HK-2 (cell line): Measurements from ENCODE around the gene OPN3.

Source experiments
- DNase-seq: peaks from one replicate; pipeline ENCODE4 v3.0.0-alpha.2; 2018; ENCODE audit not compliant: unreplicated experiment

Gene OPN3

DNA sequence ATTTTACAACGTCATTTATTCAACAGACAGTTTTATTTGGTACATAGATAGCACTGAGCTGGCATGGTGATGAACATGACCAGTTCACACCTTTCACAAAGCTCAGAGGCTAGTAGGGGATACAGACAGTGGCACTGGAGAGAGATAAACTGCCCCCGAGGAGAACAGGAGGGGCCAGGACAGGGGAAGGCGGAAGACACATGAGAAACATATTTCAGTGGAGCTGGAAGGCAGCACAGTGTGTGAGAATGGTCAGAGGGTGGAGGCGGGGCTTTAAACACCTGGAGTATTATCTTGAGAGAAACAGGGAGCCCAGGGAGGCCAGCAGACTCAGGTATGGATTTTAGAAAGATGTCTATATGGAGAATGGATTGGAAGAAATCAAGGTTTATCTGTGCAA, 49.5 kb downstream of the OPN3 start:
- no peak for DNase-seq

DNA sequence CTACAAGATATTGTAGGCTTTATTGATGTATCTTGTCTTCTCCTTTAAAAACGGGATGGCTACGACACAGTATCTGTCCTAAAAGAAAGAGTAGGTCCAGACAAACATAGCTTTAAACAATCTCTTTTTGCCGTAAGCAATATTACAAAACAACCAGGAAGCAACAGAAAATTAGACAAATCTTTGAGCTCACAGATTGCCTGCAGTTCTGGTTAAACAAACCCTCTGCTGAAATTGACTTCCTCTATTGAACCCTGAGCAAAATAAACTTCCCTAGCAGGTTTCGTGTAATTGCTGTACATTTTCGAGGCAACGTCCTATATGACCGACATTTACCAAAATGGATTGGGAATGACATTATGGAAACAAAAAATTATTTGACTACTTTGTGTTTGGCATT, 50.6 kb downstream of the OPN3 start:
- DNase-seq = no peak

DNA sequence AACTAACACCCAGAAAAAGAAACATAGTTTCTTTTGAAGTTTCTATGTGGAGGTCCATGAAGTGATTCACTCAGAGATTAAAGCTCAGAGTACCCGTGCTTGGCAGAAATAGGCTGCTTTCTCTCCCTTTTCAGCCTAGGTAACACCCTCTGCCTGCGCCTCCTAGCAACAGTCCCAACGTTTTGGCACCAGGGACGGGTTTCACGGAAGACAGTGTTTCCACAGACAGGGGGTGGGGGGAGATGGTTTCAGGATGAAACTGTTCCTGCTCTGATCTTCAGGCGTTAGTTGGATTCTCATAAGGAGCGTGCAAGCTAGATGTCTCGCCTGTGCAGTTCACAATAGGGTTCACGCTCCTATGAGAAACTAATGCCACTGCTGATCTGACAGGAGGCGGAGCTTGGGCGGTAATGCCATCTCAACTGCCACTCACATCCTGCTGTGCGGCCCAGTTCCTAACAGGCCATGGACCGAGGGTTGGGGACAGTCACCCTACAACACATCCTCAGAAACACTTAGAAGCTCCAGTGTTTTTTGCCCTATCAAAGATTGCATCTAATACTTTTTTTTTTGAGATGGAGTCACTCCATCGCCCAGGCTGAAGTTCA, 53.2 kb downstream of the OPN3 start:
- no peak for DNase-seq

DNA sequence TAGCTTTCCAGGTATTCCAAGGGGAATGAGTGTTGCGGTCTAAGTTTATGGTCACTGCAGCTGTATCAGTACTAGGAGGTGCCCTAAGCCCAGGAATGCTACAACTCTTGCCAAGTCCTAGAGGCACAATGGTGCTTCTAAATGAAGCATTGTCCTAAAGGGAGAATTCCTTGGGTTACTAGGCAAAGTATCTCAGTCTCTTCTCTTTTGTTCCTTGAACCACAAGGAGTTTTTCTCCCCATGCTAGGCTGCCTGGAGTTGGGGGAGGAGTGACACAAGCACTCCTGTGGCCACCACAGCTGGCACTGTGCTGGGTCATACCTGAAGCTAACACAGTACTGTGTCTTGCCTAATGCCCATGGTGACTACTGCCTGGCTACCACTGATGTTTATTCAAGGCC, 57.2 kb downstream of the OPN3 start:
- no peak for DNase-seq

DNA sequence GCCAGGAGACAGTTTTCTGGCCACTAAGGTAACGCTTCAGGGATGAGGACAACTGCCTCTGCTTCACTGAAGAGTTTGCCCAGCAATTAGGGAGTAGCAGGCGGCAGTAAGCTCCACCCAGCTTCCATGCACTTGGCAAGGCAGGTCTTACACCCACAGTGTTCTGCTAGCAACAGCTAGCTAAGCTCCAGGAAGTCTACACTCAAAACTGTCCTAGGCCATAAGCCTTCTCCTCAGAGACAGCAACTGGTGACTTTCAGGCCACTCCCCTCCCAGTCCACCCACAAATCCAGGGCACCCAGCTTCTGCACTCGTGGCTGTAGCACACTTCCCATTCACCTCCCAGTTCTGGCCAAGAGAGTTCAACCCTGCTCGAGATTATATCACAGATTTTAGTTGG, 60.7 kb downstream of the OPN3 start:
- DNase-seq = no peak

DNA sequence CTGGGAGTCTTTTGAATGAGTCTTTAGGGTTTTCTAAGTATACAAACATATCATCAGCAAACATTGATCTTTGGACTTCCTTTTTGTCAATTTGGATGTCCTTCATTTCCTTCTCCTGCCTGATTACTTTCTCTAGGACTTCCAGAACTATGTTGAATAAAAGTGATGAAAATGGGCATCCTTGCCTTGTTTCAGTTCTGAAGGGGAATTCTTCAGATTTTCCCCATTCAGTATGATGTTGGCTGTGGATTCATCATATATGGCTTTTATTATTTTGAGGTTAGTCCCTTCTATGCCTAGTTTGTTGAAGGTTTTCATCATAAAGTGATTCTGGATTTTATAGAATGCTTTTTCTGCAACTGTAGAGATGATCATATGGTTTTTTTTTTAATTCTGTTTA, 66.0 kb downstream of the OPN3 start:
- DNase-seq = no peak

DNA sequence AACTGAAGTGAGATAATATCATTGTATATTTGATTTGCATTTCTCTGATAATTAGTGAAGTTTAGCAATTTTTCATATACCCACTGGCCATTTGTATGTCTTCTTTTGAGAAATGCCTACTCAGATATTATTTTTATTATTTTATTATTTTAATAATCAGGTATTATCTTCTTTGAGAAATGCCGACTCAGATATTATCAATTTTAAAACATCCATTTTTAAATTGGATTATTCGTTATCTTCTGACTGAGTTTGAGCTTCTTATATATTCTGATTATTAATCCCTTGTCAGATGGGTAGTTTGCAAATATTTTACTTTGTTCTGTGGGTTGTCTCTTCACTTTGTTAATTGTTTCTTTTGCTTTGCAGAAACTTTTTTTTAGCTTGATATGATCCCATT, 70.3 kb downstream of the OPN3 start:
- no peak for DNase-seq

DNA sequence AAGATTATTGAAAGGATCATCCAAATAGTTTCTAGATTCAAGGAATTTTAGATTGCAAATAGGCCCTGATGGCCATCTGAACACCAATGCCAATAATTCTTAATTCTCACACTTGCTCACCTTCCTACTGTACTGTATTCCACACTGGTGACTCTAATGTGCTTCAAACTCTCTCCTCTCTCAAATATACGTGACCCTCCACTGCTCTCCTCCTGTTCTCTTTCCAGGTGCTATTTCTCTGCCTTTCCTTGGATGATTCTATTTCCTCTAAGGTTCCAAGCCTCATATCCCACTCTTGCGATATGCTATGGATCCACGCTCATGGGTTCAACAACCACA, 79.4 kb downstream of the OPN3 start:
- no peak for DNase-seq

DNA sequence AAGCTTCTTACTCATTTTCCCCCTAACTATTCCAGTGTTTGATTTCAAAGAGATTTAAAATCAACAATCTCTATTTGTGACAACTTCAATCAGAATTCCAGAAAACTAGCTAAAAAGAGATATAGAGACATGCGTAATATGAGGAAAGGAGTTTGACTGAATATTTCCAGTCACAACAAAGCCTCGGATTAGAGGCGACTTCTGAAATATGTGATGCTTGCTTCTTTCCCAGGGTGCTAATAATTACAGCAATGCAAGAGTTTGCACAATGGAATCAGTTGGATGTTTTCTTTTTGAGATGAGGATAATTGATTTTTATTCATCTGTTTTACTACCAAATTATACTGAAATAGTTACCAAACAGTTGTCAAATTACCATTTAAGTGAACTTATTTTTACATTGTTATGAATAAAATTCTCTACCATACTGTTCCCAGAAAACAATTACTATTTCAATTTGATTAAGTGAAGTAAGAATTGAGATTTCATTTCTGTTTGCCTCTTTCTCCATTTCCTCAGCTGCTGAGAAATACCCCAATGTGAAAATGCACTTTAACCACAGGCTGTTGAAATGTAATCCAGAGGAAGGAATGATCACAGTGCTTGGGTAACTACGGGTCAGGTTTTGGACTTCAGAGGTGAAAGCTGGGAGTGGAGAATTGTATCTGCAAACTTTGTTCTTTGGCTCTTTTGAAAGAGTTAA, 79.9 kb downstream of the OPN3 start:
- DNase-seq = no peak

DNA sequence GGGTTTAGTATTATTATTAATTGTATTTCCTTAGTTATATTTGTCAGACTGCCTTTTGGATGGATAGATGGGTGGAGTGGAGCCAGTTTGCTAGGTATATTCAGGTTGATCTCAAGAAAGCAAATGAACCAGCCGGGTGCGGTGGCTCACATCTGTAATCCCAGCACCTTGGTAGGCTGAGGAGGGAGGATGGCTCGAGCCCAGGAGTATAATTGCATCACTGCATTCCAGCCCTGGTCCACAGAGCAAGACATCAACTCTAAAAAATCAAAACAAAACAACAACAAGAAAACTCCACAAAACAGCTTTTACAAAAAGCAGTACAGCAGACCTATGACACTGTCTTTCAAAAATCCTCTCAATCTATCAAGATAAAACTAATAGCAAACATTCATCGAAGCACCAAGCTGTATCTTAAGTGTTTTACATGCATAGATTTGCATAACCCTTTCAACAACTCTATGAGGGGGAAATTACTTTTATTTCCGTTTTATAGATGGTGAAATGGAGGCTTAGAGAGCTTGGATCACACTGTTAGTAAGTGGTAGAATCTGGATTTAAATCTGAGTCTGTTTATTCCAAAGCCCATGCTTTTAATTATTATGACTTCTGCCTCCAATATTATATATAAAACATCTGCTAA, 82.5 kb downstream of the OPN3 start:
- no peak for DNase-seq

DNA sequence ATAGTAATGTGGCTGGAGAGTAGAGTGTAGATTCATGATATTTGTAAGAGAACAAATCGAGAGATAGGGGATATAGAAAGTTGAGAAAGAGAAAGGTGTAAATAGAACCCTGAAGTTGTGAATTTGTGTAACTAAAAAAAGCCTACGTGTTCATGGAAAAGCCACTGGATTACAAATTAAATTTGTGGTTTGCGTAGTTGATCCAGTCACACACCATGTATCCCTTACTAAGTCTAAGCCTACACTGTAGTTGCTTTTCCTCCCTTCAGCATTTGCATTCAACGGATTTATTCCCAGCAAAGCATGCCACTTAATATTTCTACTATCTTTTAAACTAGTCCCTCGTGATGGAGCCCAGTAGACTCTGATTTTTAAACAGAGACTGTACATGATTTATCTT, 83.1 kb downstream of the OPN3 start:
- DNase-seq = no peak

DNA sequence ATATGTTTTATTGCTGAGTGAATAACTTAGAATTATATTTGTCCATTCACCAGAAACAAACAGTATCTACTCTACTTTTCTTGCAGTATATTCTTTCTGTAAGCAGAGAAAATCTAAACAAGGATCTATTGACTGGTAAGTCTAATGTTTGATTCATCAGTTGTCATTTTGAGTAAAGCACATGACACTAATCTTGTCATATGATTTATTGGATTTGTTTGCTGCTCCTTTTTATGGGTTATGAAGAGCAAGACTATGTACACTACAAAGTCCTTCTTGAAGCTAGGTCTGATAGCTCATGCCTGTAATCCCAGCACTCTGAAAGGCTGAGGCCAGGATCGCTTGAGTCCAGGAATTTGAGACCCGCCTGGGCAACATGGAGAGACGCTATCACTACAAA, 84.6 kb downstream of the OPN3 start:
- no peak for DNase-seq

DNA sequence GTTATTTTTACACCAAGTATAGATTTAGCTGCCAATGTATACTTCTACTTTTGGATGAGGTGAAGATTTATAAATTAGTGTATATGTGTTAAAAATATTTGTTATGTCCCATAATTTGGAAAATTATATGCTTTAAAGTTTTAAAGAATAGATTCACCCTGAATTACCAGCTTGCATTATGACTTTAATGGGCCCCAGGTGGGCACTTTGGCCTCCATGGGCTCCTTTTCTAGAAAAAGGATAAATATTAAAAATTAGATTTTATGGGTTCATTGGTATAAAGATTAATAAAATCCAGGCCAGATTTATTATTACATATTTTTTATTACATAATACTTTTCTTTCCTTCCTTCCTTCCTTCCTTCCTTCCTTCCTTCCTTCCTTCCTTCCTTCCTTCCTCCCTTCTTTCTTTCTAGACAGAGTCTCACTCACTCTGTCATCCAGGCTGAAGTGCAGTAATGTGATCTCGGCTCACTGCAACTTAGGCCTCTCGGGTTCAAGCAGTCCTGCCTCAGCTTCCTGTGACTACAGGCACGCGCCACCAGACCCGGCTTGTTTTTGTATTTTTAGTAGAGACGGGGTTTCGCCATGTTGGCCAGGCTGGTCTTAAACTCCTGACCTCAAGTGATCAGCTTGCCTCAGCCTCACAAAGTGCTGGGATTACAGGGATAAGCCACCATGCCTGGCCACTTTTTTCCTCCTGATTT, 86.1 kb downstream of the OPN3 start:
- DNase-seq = no peak

DNA sequence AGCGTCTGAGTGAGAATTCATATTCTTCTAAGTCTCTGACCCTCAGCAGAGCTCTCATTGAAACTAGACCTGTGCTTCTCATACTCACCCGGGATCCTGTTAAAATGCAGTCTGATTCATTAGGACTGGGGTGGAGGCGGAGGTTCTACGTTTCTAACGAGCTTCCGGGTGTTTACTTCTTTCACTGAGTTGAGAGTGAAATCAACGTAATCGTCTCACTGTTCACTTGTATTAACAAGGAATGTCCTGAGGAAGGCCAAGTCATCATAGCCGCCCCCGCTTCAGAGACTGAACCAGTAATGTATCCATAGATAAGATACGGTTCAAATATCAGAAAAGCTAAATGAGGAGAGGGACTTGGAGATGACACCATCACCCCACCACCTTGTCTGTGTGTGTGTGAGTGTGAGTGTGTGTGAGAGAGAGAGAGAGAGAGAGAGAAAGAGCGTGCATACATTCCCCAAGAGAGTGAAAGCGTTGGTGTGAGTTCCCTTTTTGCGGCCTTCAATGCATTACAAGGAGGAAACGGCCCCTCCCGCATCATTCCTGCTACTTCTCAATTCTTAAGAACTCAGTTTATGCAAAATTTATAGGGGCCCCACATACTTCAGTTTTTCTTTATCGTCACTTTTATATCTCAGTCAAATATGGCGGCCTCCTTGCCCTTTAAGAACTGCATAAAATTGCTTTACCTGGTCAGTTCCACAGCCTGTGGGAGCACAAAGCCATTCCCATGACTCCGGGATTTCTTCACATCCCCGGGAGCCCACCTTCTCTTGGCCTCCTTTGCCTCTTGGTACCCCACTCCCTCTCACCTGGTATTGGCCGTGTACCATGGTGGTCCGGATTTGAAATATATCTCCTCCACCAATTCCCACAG, 88.2 kb downstream of the OPN3 start:
- DNase-seq = no peak

DNA sequence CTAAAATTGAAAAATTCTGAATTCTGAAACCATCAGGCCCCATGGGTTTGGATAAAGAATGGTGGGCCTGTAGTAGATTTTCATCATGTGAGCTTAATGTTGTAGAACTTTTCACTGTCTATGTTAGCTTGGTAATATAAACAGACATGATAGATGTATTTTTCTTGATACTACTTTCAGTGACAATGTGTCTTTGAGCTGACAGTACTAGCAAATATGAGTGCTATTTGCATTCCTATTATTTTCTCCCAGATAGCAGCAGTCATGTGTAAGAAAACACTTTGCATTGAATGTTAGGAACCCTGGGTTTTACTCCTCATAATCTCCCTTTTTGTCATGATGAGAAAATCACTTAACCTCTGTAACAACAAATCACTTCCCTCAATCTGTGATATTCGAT, 89.9 kb downstream of the OPN3 start:
- DNase-seq = no peak

DNA sequence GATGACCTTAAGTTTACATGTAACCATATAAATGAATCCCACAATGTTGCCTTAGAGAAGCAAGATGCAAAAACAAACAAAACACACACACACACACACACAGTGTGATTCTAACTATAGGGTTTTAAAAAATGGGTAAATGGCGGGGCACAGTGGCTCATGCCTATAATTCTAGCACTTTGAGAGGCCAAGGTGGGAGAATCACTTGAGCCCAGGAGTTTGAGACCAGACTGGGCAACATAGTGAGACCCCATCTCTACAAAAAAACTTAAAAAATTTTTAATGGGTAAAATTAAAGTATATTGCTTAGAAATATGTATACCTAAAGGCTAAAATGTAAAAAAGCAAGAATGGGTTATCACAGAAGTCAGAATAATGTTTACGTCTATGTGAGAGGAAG, 92.2 kb downstream of the OPN3 start:
- DNase-seq = no peak
